GM18873 (cell line): ENCODE results near the gene TMEM121.

Experiments
- ATAC-seq: cut with Tn5 transposase; IDR thresholded peaks from one replicate; pipeline ENCODE4 v1.9.1; 2021; ENCODE audit warnings: mild to moderate bottlenecking, moderate library complexity, moderate number of reproducible peaks; ENCODE audit not compliant: unreplicated experiment, low FRiP score

The TMEM121 gene

GRCh38 chr14:105526776-105527380, 495 bp downstream of the TMEM121 start:
- ATAC-seq, result no peak

DNA sequence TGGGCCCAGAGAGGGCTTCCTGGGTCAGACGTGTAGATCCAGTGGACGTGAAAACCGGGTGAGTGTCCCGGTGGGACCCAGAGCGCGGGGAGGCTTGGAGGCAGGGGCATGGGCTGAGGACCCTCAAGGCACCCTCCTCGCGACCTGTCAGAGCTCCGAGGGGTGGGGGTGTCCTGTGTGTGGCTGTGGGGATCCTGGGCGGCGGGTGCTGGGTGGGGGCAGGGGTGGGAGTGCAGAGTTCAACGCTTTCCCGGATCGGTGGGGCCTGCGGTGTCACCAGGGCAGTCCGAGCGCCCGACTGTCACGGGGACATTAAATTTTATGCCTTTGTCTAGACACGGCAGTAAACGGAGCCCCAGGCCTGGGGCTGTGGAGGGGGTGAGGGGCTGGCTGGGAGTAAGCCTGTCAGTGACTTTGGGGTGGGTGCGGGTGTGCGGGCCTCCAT, 1.0 kb downstream of the TMEM121 start:
- ATAC-seq, result no peak

- ATAC-seq, result no peak
Measured at GRCh38 chr14:105527826-105528585, 1.6 kb downstream of the TMEM121 start.

GRCh38 chr14:105528586-105529318, 2.4 kb downstream of the TMEM121 start:
- no peak for ATAC-seq

- ATAC-seq, result no peak
Measured at GRCh38 chr14:105529319-105529568, 2.9 kb downstream of the TMEM121 start.

- no peak for ATAC-seq
Measured at GRCh38 chr14:105529569-105530284, 3.3 kb downstream of the TMEM121 start.

- no peak for ATAC-seq
Measured at GRCh38 chr14:105530285-105531087, 4.1 kb downstream of the TMEM121 start.

DNA sequence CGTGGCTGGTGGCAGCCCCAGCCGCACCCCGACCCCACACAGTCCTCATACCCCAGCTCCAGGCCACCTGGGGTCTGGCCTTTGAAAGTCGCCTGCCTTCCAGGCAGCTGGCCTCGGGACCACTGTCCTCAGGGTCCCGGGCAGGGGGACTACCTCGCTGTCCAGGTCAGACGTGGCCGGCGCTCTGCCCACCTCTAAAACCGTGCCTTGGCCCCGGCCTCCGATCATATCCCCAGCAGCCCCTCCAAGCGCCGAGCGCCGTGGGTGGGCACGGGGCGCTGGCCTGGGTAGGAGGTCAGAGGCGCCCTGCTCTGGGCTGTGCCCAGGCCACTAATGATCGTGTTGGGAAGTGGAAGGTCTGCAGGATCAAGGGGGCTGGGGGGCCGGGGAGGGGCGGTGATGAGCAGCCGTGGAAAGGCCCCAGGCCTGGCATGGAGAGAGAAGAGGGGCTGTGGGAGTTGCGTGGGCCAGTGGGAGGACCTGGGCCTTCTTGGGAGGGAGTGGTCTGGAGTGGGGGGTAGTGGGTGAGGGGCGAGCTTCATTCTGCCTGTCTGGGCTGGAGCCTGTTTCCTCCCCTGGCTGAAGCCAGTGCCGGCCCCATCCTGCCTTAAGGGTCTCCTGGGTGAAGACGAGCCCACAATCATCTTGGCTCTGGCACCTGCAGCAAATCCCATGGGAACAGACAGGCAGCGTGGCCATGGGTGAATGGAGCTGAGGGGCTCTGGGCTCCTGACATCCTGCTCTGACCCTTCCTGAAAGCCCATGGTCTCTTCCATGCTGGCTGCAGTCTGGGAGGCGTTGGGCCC, 4.9 kb downstream of the TMEM121 start:
- no peak for ATAC-seq

GRCh38 chr14:105531894-105532623, 5.7 kb downstream of the TMEM121 start:
- no peak for ATAC-seq

DNA sequence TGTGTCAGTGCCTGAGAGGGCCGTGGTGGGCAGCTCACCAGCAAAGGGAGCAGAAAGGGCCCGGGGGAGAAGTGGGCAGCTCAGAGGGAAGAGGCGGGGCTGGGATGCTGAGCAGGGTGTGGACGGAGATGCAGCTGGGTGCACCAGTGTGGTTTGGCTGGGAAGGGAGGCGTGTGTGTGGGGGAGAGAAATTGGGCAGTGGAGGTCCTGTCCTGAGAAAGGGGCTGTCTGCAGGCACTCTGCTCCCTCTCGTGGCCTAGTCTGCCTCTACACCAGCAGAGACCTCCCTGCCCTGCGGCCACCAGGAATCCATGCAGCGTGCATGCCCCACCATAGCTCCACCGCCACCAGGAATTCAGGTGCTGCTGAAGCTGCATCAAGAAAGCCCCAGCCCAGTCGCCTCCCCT, 6.4 kb downstream of the TMEM121 start:
- no peak for ATAC-seq

- no peak for ATAC-seq
Measured at GRCh38 chr14:105533391-105533790, 7.0 kb downstream of the TMEM121 start.

- ATAC-seq, result no peak
Measured at GRCh38 chr14:105533811-105534498, 7.6 kb downstream of the TMEM121 start.

DNA sequence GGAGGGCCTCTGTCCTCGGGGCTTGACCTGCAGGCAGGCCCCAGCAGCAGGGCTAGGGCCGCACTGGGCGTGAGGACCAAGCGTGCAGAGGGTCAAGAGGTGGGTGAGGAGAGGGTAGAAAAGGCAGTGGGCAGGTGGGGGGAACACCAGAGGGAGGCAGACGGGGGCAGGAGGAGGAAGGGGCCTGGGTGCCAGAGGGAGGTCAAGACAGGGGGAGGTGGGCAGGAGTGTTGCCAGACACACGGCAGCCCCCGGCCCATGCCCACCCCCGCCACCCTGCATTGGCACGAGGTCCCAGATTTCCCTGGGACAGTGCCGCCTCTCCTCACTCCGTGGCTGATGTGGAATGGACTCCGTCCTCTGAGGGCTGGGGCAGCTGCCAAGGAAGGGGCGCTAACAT, 8.2 kb downstream of the TMEM121 start:
- no peak for ATAC-seq

DNA sequence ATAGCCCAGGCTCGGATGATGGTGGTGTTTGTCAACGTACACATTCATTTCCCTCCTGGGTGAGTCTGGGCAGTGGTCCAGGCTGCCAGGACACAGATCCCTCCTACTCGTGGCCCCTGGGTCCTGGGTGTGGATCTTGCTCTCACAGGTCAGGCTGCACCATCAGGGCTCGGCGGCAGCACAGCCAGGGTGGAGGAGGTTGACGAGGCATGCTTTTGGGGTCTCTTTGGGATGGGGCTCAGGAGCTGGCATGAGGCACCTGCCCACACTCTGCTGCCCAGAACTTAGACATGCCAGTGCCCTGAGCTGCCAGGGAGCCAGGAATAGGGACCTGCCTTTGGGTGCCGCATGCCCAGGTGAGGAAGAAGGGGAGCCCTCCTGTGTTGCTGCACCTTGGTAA, 9.7 kb downstream of the TMEM121 start:
- ATAC-seq, result no peak

DNA sequence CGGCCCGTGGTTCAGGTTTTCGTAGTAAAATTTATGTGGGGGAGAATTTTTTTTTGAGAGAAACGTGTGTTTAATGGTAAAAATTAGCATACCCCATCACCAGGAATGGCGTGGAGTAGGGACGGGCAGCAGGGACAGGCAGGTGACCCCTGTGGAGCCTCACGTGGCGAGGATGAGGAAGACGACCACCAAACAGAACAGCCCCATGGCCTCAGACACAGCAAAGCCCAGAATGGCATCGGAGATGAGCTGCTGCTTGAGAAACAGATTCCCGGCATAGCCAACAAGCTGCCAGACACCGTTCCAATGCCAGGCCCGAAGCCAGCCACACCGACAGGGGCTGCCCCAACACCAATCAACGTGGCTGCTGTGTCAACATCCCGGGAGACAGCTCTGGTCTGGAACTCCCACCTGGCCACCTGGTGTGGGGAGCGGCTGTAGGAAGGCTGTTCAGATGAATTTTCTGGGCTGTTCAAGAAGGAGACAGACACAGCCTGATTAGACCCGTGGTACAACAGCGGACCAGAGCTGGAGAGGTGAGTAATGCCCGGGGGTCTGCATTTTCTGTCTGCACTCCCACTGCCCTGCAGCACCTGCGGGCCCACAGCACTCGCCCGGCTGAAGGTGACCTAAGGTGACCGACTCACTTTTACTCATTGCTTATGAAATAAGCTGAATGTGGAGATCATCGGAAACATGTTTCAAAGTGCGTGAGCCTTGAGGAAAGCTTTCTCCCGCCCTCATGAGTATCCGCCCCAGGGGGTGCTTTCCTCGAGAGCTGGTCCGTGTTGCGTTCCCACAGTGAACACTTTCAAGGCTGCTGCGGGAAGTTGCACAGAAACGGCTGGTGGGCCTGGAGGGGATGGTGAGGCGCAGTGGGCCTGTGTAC, 10.6 kb downstream of the TMEM121 start:
- no peak for ATAC-seq

DNA sequence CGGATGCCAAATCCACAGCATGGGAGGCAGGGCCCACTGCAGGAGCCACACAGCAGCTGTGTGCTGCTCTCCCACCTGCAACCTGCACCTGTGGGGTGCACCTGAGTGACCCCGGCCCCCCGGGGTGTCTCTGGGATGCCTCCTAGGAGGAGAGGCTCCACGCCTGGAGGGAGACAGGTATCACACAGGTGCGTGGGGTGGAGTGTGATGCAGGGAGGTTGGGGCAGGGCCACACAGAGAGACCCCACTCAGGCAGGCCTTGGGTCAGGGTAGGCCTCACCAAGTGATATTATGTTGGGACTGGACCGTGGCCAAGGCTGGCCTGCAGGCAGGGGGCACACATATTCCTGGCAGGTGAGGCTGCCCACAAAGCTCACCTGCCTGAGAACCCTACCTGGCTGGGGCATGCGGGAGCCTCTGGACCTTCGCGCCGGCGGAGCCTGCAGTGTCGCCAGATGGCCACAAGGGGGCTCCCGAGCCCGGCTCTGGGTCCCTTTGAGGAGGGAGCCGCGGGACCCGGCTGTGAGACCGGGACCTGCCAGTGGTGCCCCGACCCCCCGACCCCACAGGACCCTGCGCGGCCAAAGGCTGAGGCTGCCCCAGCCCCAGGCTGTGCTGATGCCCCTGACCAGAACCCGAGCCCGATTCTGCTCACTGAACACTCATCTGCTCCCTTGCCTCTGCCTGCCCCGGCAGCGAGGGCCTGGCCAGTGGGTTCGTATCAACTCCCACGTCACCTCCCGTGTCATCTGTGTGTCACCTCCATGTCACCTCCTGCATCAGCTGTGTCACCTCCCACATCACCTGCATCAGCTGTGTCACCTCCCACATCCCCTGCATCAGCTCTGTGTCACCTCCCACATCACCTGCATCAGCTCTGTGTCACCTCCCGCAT, 11.4 kb downstream of the TMEM121 start:
- ATAC-seq, result no peak
